Trophoblast cell (in vitro differentiated cells and primary cell): Measurements from ENCODE around the gene ITGBL1.

Experiments used
- DNase-seq, 2 donors: peaks; one replicate each; pipeline ENCODE4 v3.0.0-alpha.2; 2016
- H2AFZ ChIP-seq: 2 replicates; pipeline ENCODE4 v1.6.1; 2013; ENCODE audit warnings: low read length, moderate library complexity, mild to moderate bottlenecking; ENCODE audit not compliant: insufficient read depth, poor library complexity
- H2AK5ac ChIP-seq: 2 replicates; pipeline ENCODE4 v1.6.1; 2013; ENCODE audit warnings: mild to moderate bottlenecking, low read length
- H2BK120ac ChIP-seq: 2 replicates; pipeline ENCODE4 v1.6.1; 2013; ENCODE audit warnings: low read length, mild to moderate bottlenecking, moderate library complexity; ENCODE audit not compliant: insufficient read depth, poor library complexity
- H2BK12ac ChIP-seq: 2 replicates; pipeline ENCODE4 v1.6.1; 2013; ENCODE audit warnings: mild to moderate bottlenecking, low read length, moderate library complexity
- H2BK5ac ChIP-seq: 2 replicates; pipeline ENCODE4 v1.6.1; 2013; ENCODE audit warnings: low read length, low read depth, moderate library complexity, mild to moderate bottlenecking; ENCODE audit not compliant: poor library complexity
- H3K14ac ChIP-seq: 2 replicates; pipeline ENCODE4 v1.6.1; 2013; ENCODE audit warnings: mild to moderate bottlenecking, low read length
- H3K18ac ChIP-seq: 2 replicates; pipeline ENCODE4 v1.6.1; 2013; ENCODE audit warnings: mild to moderate bottlenecking, low read length
- H3K23ac ChIP-seq: 2 replicates; pipeline ENCODE4 v1.6.1; 2013; ENCODE audit warnings: low read length
- H3K27ac ChIP-seq: 2 replicates; pipeline ENCODE4 v1.5.1; 2013; ENCODE audit warnings: low read depth, mild to moderate bottlenecking, inconsistent platforms, low read length, moderate library complexity
- H3K27me3 ChIP-seq: 2 replicates; pipeline ENCODE4 v1.6.1; 2013; ENCODE audit warnings: inconsistent platforms, mild to moderate bottlenecking, low read length, moderate library complexity; ENCODE audit not compliant: insufficient read depth
- H3K36me3 ChIP-seq, 2 experiments: 1 replicate in 1 of 2; 2 replicates in 1 of 2; pipeline ENCODE4 v1.6.1; 2013; ENCODE audit warnings: low read length in 2 of 2, mild to moderate bottlenecking in 2 of 2, moderate library complexity in 1 of 2; ENCODE audit not compliant: insufficient read depth in 2 of 2, control insufficient read depth in 1 of 2
- H3K4ac ChIP-seq: 2 replicates; pipeline ENCODE4 v1.6.1; 2013; ENCODE audit warnings: low read depth, mild to moderate bottlenecking, low read length, moderate library complexity
- H3K4me1 ChIP-seq, 2 experiments: 1 replicate in 1 of 2; 2 replicates in 1 of 2; pipeline ENCODE4 v1.6.1; 2013; ENCODE audit warnings: low read length in 2 of 2, mild to moderate bottlenecking in 2 of 2, moderate library complexity in 1 of 2; ENCODE audit not compliant: insufficient read depth in 2 of 2, control insufficient read depth in 1 of 2
- H3K4me2 ChIP-seq: 2 replicates; pipeline ENCODE4 v1.6.1; 2013; ENCODE audit warnings: inconsistent platforms, mild to moderate bottlenecking, low read length, moderate library complexity
- H3K4me3 ChIP-seq: 2 replicates; pipeline ENCODE4 v1.5.1; 2013; ENCODE audit warnings: mild to moderate bottlenecking, low read depth, low read length, inconsistent platforms
- H3K79me1 ChIP-seq: one replicate; pipeline ENCODE4 v1.6.1; 2013; ENCODE audit warnings: low read length
- H3K79me2 ChIP-seq: 2 replicates; pipeline ENCODE4 v1.6.1; 2013; ENCODE audit warnings: low read length, mild to moderate bottlenecking; ENCODE audit not compliant: control insufficient read depth, insufficient read depth, poor library complexity
- H3K9ac ChIP-seq: 2 replicates; pipeline ENCODE4 v1.6.1; 2013; ENCODE audit warnings: mild to moderate bottlenecking, low read length
- H3K9me3 ChIP-seq: 2 replicates; pipeline ENCODE4 v1.6.1; 2013; ENCODE audit warnings: low read depth, mild to moderate bottlenecking, control low read depth, inconsistent platforms, low read length; ENCODE audit not compliant: insufficient read depth
- H4K12ac ChIP-seq: 2 replicates; pipeline ENCODE4 v1.6.1; 2013; ENCODE audit warnings: low read depth, mild to moderate bottlenecking, low read length, moderate library complexity
- H4K8ac ChIP-seq: 2 replicates; pipeline ENCODE4 v1.6.1; 2013; ENCODE audit warnings: low read depth, mild to moderate bottlenecking, low read length, moderate library complexity
- H4K91ac ChIP-seq: one replicate; pipeline ENCODE4 v1.6.1; 2013; ENCODE audit warnings: low read depth, mild to moderate bottlenecking, low read length, moderate library complexity
- WGBS: extraction: QIAGEN DNeasy Blood & Tissue Kit; methylation state at CpG from one replicate; pipeline ENCODE4 v1.1.7; 2013; ENCODE audit warnings: missing lambda C conversion rate; ENCODE audit not compliant: insufficient read length, insufficient coverage; ENCODE audit errors: extremely low coverage; 5-methylcytosine and 5-hydroxymethylcytosine counted together

ITGBL1 gene

DNA sequence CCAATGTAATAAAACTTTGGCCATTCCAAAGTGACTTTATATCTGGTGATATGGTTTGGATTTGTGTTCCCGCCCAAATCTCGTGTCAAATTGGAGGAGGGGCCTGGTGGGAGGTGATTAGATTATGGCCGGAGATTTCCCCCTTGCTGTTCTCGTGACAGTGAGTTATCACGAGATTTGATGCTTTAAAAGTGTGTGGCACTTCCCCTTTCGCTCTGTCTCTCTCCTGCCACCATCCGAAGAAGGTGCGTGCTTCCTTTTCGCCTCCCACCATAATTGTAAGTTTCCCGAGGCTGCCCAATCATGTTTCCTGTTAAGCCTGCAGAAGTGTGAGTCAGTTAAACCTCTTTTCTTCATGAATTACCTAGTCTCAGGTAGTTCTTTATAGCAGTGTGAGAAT is 26.9 kb upstream of the ITGBL1 start:
- no peak overlapping the region for H3K4me2 ChIP-seq
- no peak overlapping the region for H4K12ac ChIP-seq
- no peak overlapping the region for H2BK5ac ChIP-seq
- H2BK120ac ChIP-seq = no peak overlapping the region
- H3K36me3 ChIP-seq = no peaks in the 10 kb centered on the region
- H3K4ac ChIP-seq = no peak overlapping the region
- no peak overlapping the region for H3K18ac ChIP-seq
- H3K23ac ChIP-seq = no peak overlapping the region
- H2AK5ac ChIP-seq = no peak overlapping the region
- no peak overlapping the region for H3K27ac ChIP-seq
- H2BK12ac ChIP-seq = no peak overlapping the region
- no peak overlapping the region for H4K8ac ChIP-seq
- no peaks in the 10 kb centered on the region for H3K79me2 ChIP-seq
- no peak overlapping the region for H3K9ac ChIP-seq
- H3K14ac ChIP-seq = no peak overlapping the region
- no peak for DNase-seq
- no peak overlapping the region for H4K91ac ChIP-seq
- peaks cover 0 to 2% of the 10 kb centered on the region in 2 experiments for H3K4me1 ChIP-seq
- WGBS = no CpG with 5 or more reads among the region's 10 CpGs
- H3K27me3 ChIP-seq = no peaks in the 10 kb centered on the region
- no peak overlapping the region for H2AFZ ChIP-seq
- H3K4me3 ChIP-seq = no peak overlapping the region
- H3K79me1 ChIP-seq = no peaks in the 10 kb centered on the region
- no peaks in the 10 kb centered on the region for H3K9me3 ChIP-seq

DNA sequence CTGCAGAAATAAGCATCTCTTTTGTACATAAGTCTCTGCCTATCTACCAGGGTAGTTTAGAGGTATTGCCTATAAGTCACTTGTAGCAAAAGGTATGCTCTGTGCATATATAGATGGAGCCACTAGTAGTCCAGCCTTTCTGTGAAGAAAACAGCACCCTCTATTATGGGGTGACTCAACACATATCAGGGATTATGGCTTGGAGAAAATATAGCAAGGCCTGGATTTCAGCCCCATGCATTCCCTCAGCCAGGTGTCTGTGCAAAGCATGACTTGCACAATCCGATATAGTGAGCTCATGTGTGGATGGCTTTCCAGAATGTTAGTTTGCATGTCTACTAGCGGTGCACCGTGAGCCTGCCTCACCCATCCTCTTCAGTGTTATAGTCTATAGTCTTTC is 22.7 kb upstream of the ITGBL1 start:
- no peak overlapping the region for H2BK12ac ChIP-seq
- H3K9me3 ChIP-seq = no peaks in the 10 kb centered on the region
- no peaks in the 10 kb centered on the region for H3K79me1 ChIP-seq
- no peak overlapping the region for H3K4ac ChIP-seq
- no peak overlapping the region for H4K91ac ChIP-seq
- no peak overlapping the region for H3K4me2 ChIP-seq
- no peak overlapping the region for H4K8ac ChIP-seq
- H3K18ac ChIP-seq = no peak overlapping the region
- peak in 1 of 2 donors; percentile 17 for DNase-seq
- no CpG with 5 or more reads among the region's 3 CpGs for WGBS
- no peak overlapping the region for H3K4me3 ChIP-seq
- no peak overlapping the region for H3K23ac ChIP-seq
- no peak overlapping the region for H3K27ac ChIP-seq
- no peak overlapping the region for H4K12ac ChIP-seq
- H2BK120ac ChIP-seq = no peak overlapping the region
- no peak overlapping the region for H2BK5ac ChIP-seq
- no peaks in the 10 kb centered on the region for H3K36me3 ChIP-seq
- H3K4me1 ChIP-seq = no peaks in the 10 kb centered on the region
- no peak overlapping the region for H3K9ac ChIP-seq
- no peak overlapping the region for H3K14ac ChIP-seq
- H2AK5ac ChIP-seq = no peak overlapping the region
- H2AFZ ChIP-seq = no peak overlapping the region
- H3K27me3 ChIP-seq = no peaks in the 10 kb centered on the region
- H3K79me2 ChIP-seq = no peaks in the 10 kb centered on the region

DNA sequence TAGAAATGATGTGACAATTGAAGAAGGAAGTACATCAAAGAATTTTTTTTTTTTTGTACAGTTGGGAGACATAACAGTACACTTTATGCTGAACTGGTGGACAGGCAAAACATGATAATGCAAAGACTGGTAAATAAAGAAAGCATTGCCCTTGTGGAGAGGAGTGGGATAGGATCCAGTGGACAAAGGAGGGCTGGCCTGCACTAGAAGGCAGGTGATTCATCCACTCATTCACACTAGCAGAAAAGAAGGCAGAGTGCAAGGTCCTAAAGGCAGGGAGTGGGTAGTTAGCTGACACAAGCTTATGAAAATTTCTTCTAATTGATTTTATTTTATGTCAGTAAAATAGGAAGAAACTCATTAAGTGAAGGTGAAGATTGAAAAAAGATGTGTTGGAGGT is 18.6 kb upstream of the ITGBL1 start:
- no peak overlapping the region for H3K4ac ChIP-seq
- H2BK5ac ChIP-seq = no peak overlapping the region
- H3K79me2 ChIP-seq = no peaks in the 10 kb centered on the region
- no peaks in the 10 kb centered on the region for H3K36me3 ChIP-seq
- H2AK5ac ChIP-seq = no peak overlapping the region
- H4K8ac ChIP-seq = no peak overlapping the region
- H4K12ac ChIP-seq = no peak overlapping the region
- H4K91ac ChIP-seq = no peak overlapping the region
- no peaks in the 10 kb centered on the region for H3K27me3 ChIP-seq
- no peak overlapping the region for H2BK12ac ChIP-seq
- no peak overlapping the region for H3K23ac ChIP-seq
- no peaks in the 10 kb centered on the region for H3K79me1 ChIP-seq
- H3K18ac ChIP-seq = no peak overlapping the region
- H3K4me1 ChIP-seq = no peaks in the 10 kb centered on the region
- no peak overlapping the region for H2AFZ ChIP-seq
- H2BK120ac ChIP-seq = no peak overlapping the region
- no peak overlapping the region for H3K4me3 ChIP-seq
- no peaks in the 10 kb centered on the region for H3K9me3 ChIP-seq
- no peak for DNase-seq
- H3K27ac ChIP-seq = no peak overlapping the region
- no peak overlapping the region for H3K4me2 ChIP-seq
- H3K14ac ChIP-seq = no peak overlapping the region
- H3K9ac ChIP-seq = no peak overlapping the region

DNA sequence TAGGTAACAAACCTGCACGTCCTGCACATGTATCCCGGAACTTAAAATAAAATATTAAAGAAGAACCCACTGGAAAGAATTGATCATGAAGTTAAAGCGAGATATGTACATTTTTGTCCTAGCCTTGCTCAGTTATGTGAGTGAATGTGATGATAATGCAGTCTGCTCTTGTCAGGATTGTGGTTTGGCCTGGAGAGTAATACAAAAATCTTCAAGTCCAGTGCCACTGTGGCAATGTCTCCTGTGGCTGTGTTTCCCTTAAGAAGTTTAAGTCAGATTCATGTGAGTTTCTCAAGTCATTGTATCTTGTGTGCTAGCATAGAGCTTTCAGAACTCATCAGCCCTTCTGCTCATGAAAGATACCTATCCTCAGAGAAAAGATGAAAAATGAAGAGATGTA is 18.0 kb upstream of the ITGBL1 start:
- no peaks in the 10 kb centered on the region for H3K4me1 ChIP-seq
- no peak overlapping the region for H2AK5ac ChIP-seq
- no CpG with 5 or more reads among the region's 3 CpGs for WGBS
- H3K36me3 ChIP-seq = no peaks in the 10 kb centered on the region
- H3K4me2 ChIP-seq = no peak overlapping the region
- DNase-seq = no peak
- no peak overlapping the region for H2AFZ ChIP-seq
- no peak overlapping the region for H3K27ac ChIP-seq
- H2BK5ac ChIP-seq = no peak overlapping the region
- H4K8ac ChIP-seq = no peak overlapping the region
- no peaks in the 10 kb centered on the region for H3K9me3 ChIP-seq
- H3K4me3 ChIP-seq = no peak overlapping the region
- H3K4ac ChIP-seq = no peak overlapping the region
- H3K79me1 ChIP-seq = no peaks in the 10 kb centered on the region
- no peak overlapping the region for H3K23ac ChIP-seq
- no peak overlapping the region for H3K18ac ChIP-seq
- no peaks in the 10 kb centered on the region for H3K27me3 ChIP-seq
- no peak overlapping the region for H3K14ac ChIP-seq
- no peak overlapping the region for H3K9ac ChIP-seq
- no peaks in the 10 kb centered on the region for H3K79me2 ChIP-seq
- no peak overlapping the region for H4K91ac ChIP-seq
- H2BK120ac ChIP-seq = no peak overlapping the region
- H2BK12ac ChIP-seq = no peak overlapping the region
- H4K12ac ChIP-seq = no peak overlapping the region
